ENCODE data around the gene EAF1. TPM values are rescaled to one million over a fixed set of nuclear protein-coding genes. Genes with fewer than 3 reads are reported as not detected.

EAF1 gene
- total RNA-seq, 4 donors from 2014 or later = 18.5 to 33.4 (median 21.6) TPM

DNA sequence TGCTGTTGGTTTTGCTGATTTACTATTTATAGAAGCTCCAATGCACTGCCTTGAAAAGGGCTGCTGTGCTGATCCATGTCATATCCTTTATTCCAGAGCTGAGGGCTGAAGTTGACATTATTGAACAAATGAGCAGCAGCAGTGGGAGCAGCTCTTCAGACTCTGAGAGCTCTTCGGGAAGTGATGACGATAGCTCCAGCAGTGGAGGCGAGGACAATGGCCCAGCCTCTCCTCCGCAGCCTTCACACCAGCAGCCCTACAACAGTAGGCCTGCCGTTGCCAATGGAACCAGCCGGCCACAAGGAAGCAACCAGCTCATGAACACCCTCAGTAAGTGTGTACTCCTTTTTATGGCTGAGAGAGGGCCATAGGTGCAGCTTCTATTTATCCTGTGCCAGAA lies 8.8 kb downstream of the EAF1 start:
- TF ChIP-seq, protein P1, sequence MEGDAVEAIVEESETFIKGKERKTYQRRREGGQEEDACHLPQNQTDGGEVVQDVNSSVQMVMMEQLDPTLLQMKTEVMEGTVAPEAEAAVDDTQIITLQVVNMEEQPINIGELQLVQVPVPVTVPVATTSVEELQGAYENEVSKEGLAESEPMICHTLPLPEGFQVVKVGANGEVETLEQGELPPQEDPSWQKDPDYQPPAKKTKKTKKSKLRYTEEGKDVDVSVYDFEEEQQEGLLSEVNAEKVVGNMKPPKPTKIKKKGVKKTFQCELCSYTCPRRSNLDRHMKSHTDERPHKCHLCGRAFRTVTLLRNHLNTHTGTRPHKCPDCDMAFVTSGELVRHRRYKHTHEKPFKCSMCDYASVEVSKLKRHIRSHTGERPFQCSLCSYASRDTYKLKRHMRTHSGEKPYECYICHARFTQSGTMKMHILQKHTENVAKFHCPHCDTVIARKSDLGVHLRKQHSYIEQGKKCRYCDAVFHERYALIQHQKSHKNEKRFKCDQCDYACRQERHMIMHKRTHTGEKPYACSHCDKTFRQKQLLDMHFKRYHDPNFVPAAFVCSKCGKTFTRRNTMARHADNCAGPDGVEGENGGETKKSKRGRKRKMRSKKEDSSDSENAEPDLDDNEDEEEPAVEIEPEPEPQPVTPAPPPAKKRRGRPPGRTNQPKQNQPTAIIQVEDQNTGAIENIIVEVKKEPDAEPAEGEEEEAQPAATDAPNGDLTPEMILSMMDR (IDR thresholded peaks at IDR 0.05; ENCODE audit: low read depth) = no peak

DNA sequence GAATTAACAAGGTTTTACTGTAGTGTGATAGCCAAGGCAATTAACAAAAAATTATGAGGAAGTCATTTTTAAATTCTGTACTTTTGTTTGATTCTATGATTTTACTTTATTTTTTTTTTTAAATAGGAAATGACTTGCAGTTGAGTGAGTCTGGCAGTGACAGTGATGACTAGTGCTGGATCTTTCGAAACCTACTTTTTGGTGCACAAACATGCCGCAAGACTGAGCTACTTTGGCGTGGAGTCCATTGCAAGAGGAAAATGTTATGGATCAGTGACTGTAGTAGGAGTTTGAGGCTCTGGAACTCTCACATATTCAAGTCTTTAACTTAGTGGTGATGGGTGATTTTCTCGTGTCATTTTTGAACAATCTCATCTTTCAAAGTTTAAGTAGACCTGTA lies 11.6 kb downstream of the EAF1 start:
- TF ChIP-seq, protein P1 (IDR thresholded peaks at IDR 0.05; ENCODE audit: low read depth) = no peak

DNA sequence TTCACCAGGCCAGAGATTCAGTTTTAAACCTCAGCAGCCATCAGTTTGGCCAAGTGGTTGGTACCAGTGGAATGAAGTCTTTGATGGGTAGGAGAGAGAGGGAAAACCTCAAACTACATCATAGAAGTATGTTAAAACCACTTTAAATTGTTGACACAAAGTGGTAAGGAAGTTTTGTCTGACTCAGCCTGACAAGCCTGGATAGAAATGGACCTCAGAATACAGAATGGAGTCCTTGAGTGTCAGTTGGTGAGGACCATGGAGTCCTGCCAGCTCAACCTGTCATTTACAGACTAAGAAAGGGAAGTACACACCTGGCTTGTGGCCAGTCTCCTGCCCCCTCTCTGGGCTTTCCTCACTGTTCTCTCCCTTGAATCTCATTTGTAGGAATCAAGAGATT lies 12.1 kb downstream of the EAF1 start:
- TF ChIP-seq, protein P1 (IDR thresholded peaks at IDR 0.05; ENCODE audit: low read depth) = no peak

DNA sequence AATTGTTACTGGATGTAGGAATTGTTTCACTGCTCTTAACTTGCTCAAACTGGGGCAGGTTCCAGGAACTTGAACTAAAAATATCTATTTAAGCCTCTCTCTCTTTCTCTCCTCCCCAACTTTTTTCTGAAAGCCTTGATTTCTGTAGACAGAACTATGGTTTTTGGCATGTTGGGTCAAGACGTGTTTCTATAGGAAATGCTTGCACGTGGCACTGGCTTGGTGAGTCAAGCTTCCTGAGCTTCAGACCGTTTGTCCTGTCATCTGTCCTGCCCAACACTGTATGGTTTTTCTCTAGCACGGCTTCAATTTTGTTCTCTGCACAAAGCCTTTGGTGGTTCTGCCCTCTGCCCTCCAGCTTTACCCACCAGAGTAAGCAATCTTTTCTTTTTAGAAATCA lies 13.5 kb downstream of the EAF1 start:
- TF ChIP-seq, protein P1 (IDR thresholded peaks at IDR 0.05; ENCODE audit: low read depth) = no peak

DNA sequence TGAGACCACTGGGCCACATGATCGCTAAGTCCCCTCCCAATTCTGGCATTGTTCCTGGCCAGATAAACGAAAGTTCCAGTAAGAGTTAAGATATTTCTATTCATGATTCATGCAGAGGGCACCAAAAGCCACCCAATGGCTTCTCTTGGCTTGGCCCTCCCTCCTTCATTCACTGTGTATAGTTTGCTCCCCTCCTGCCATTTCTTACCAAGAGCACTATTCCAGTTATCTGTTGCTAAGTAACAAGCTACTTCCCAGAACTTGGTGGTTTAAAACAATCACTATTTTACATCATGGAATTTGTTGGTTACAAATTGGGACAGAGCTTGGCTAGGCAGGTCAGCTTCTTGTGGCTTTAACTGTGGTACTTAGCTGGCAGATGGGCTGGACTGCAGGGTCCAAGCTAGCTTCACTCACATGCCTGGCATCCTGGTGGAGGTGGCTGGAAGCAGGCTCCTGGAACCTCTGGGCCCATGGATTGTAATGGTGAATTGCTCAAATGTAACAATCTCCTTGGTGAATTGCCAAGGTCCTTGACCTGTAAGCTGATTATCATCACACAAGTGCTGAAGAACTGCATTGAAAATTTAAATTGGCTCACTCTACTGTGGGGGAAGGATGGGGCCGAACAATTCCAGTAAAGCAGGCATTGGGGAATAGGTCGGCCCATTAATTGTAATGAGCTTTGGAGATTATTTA lies 16.6 kb downstream of the EAF1 start:
- TF ChIP-seq, protein P1 (IDR thresholded peaks at IDR 0.05; ENCODE audit: low read depth) = no peak

DNA sequence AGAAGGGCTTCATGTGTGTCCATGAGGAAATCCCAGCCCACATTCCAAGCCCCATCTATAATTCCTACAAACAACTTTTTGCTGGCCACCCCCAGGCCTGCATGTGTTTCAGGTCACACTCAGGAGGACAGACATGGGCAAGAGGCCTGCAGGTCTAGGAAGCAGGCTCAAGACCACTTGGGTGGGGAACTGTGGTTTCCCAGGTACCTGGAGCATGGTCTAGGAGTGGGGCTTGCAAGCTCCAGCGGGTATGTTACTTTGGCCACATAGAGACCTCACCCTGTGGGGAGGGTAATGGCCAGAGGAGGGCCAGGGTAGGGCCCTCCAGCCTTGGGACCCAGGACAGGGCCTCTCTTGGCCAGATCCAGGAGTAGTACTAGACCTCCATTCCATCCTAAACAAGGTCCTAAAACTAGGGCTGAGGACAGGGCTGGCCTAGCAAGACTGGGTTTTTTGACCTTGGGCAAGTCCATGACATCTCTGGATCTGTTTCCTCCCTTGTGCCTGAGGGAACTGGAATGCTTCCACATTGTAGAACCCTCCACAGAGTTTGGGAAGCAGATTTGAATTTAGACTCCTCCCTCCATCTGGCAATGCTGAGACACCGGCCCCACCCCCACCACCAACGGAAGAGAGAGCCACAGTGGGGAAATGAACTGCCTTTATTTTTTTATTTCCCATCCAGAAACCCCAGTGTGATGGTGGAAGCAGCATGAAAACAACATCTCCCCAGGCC lies 22.3 kb downstream of the EAF1 start:
- TF ChIP-seq, protein P1 (IDR thresholded peaks at IDR 0.05; ENCODE audit: low read depth) = no peak

DNA sequence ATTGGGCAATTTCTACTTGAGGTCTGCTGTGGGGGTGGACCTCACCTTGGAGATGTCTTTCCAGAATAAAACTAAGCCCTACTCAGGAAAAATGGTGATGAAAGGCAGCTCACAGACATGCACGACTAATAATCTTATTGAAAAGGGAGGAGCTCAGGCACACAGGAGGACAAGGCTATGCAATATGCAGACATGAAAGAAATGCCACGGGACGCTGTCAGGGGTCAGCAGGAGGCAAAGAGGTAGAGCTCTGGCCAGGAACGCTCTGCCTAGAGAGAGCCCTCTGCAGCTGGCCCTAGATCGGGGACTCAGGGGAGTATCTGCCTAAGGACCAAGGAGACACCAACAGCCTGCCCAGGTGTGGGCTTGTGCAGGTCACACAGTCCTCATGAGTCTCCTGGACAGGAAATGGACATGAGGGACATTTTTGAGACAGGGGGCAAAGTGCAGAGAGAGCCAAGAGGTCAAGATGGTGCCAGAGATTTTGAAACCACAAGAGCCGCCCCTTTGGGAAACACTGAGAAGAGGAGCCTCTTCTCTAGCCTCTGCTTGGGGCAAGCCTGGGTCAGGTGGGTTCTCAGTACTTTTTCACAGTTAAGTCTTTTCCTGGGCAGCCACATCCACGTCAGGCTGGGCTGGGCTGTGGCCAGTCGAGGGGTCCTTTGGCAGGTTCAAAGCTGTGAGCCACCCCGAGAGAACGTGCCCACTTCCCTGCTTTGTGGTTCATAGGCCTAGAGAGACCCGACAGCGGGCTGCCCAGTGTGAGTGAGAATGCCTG lies 23.2 kb downstream of the EAF1 start:
- TF ChIP-seq, protein P1 (IDR thresholded peaks at IDR 0.05; ENCODE audit: low read depth) = no peak

Data from subcutaneous adipose tissue (tissue), 4 donors.